ENCODE data around the gene TNIK.

GRCh38 chr3:171307046-171307585 lies 153.1 kb downstream of the TNIK start:
- TF ChIP-seq ZNF251 (CRISPR knock-in tag; IDR thresholded peaks at IDR 0.05) = no peak
- TF ChIP-seq SP4 (CRISPR knock-in tag; IDR thresholded peaks at IDR 0.05) = no peak
- no peak for TF ChIP-seq PRDM10 (CRISPR knock-in tag; IDR thresholded peaks at IDR 0.05; ENCODE audit: low read depth)
- no peak for TF ChIP-seq CTCF (CRISPR knock-in tag; IDR thresholded peaks at IDR 0.05)
- TF ChIP-seq BRCA1 (CRISPR knock-in tag; IDR thresholded peaks at IDR 0.05) = no peak
- TF ChIP-seq MED1 (CRISPR knock-in tag; IDR thresholded peaks at IDR 0.05) = no peak
- no peak for TF ChIP-seq ZFP1 (CRISPR knock-in tag; IDR thresholded peaks at IDR 0.05)

Data from HepG2 (cell line).